ENCODE measurements around the gene HM13.
"Not testable (repeated sequence)": the region's sequence is repeated elsewhere in the genome, so short reads cannot be mapped to it uniquely, and the experiment has no call there.

Gene HM13

DNA sequence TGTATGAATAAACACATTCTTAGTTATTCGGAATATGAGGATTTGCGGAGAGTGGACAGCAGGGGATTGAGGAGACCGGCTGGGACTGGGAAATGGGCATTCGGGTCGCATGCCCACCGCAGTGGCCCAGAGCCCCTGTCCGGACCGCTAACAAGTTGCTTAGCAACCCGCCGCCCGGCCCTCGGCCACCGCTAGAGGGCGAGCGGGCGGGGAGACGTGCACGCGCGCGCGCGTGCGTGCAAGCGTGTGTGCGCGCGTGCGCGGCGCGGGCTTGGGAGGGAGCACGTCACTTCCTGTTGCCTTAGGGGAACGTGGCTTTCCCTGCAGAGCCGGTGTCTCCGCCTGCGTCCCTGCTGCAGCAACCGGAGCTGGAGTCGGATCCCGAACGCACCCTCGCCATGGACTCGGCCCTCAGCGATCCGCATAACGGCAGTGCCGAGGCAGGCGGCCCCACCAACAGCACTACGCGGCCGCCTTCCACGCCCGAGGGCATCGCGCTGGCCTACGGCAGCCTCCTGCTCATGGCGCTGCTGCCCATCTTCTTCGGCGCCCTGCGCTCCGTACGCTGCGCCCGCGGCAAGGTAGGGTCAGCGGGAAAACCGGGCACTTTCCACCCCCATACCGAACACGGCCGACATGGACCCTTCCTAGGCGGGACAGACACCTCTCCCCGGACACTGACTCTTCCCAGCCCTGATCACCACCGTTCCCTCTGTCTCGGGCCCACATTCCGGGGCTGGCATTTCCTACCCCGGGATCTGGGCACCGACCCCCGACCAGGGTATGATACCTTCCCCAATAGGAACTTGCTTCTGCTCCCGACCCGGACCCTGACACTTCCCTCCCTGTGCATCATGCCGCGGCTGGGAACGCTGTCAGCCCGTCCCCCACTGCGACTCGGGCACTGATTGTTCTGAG, at the start of gene HM13:
HM13 (plus strand) TSS at position 289 of the 918 bp plus-strand sequence; CDS start at position 399, 110 bp downstream.
- DNase-seq = peak; percentile 83

DNA sequence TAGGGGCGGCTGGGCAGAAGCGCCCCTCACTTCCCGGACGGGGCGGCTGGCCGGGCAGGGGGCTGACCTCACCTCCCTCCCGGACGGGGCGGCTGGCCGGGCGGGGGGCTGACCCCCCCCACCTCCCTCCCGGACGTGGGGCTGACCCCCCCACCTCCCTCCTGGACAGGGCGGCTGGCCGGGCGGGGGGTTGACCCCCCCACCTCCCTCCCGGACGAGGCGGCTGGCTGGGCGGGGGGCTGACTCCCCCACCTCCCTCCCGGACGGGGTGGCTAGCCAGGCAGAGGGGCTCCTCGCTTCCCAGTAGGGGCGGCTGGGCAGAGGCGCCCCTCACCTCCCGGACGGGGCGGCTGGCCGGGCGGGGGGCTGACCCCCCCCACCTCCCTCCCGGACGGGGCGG, 43.3 kb upstream of the HM13 start:
- not testable (repeated sequence) for DNase-seq

- DNase-seq = no peak
Observed at GRCh38 chr20:31472395-31473330, 41.6 kb upstream of the HM13 start.

DNA sequence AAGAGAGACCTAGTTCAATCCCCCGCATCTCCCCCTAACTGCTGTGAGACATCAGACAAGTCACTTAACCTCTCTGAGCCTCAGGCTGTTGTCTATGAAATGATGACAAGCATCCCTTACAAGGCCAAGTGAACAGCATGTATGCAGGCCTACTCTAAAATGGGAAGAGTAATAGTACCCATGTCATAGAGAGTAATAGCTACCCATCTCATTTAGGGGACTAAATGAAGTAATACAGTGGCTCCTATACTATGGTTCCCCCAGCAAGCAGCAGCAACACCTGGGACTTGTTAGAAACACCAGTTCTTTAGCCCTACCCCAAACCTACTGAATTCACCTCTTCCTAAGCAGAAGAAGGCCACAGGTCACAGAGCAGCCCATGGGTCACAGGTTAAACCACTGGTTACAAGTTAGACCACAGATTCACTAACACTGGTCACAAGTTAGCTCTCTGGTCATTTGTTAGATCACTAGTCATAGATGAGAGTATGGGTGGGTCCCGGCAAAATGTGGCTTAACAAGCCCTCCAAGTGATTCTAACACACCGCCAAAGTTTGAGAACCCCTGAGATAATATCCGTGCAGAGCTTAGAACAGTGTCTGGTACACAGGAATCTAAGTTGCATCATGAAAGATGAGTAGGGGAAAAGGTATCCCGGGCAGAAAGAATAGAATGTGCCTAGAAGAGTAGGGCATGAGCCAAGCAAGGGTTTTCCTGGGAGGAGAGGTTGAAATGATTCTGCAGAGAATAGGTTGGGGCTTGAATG, 40.7 kb upstream of the HM13 start:
- DNase-seq = no peak

GRCh38 chr20:31474097-31474436, 40.2 kb upstream of the HM13 start:
- DNase-seq = no peak

DNA sequence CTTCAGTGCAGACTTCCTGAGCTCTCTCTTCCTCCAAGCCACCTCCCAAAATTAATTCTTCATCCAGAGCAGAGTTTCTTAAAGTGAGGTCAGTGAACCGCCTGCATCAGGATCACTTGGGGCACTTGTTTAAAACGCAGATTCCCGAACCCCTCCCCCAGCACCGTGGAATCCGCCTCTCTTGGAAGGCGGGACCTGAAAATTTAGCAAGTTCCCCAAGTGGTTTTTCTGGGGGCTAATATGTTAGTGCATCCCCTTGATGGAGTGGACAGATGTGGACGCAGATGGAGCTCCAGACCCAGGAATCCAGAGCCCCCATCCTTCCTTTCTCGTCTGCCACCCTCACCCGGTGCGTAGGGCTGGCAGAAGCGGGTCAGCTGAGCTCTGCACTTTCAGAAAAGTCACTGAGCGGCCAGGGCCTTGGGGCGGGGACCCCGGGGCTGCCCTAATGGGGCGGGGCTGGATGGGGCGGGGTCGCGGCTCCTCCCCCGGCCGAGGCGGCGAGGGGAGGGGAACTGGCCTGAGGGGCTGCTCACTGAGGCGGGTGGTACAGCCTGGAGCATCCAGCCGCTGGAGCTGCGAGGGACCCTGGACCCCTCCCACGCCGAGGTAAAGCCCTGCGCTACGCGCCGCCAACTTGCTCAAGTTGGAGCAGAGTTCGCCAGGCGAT, 39.3 kb upstream of the HM13 start, which contains the start of the genes DEFB124 and REM1:
DEFB124 (minus strand) TSS at position 370 of the 670 bp plus-strand sequence. CDS start 2,114 bp downstream, outside the sequence.
REM1 (plus strand) TSS at position 531 of the 670 bp plus-strand sequence. CDS start 1,158 bp downstream, outside the sequence.
- DNase-seq = no peak

GRCh38 chr20:31475472-31476293, 38.6 kb upstream of the HM13 start:
- no peak for DNase-seq

- no peak for DNase-seq
Observed at GRCh38 chr20:31476294-31476585, 38.0 kb upstream of the HM13 start.

- DNase-seq = no peak
Observed at GRCh38 chr20:31476643-31477215, 37.5 kb upstream of the HM13 start.

DNA sequence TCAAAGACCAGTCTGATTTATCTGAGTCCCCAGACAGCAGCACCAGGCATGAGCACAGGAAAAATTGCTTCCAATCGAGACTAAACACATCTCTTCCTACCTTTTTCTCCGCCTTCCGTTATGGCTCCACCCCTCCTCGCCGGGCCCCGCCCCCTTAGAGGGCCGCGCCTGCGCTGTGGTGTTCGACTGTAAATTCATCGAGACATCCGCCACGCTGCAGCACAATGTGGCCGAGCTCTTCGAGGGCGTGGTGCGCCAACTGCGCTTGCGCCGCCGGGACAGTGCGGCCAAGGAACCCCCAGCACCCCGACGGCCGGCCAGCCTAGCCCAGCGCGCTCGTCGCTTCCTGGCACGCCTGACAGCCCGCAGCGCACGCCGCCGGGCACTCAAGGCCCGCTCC, 30.2 kb upstream of the HM13 start:
- no peak for DNase-seq

DNA sequence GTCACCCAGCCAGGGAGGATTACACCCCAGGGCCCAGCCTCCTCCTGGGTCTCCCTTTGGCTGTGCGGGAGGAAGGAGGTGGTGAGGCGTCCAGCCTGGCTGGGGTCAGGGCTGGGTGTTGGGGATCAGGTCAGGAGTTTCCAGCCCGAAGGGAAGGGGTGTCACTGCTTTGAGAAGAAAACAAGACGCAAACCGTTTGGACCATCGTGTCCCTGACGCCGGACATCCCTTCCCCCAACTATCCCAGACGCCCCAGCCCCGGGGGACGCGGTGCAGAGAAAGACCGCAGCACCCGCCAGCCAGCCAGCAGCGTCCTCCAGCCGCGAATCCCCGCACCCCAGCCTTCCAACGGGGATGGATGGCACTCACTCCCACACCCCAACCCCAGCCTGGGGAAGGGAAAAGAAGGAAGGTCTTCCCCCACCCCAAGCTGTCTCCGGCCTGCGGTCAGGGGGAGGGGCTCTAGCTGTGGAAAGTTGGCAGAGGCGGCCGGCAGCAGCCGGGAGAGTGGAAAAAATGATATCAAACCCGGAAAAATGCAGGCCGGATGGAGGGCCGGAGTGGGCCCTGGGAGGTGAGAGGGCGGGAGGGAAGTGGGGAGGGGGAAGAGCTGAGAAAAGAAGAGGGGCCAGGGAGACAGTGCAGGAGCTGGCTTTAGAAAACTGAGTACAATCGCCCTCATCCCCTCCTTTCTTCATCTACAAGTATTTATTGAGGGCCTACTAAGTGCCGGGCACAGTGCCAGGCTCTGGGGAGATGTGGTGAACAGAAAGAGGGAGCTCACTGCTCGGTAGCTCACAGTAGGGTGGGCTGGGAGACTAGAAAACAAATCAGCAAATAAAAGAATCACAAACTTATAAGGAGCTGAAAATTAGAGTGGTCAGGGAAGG, 28.5 kb upstream of the HM13 start:
- DNase-seq = no peak

- DNase-seq = no peak
Observed at GRCh38 chr20:31488115-31488514, 26.1 kb upstream of the HM13 start.

- DNase-seq = no peak
Observed at GRCh38 chr20:31489152-31489551, 25.1 kb upstream of the HM13 start.

- DNase-seq = no peak
Observed at GRCh38 chr20:31490752-31491151, 23.5 kb upstream of the HM13 start.

DNA sequence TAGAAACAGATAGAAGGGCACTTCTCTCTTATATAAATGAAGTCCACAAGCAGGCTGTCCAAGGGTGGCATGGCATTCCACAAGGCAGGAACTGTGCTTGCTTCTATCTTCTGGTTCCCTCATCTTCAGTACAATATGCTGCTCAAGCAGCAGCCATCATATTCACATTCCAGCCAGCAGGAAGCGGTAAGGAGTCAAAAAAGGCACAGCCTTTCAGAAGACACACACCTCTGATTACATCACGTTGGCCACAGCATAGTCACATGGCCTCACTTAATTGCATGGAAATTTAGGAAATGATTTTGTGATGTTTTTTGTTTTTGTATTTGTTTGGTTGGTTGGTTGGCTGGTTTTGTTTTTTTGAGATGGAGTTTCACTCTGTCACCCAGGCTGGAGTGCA, 20.1 kb upstream of the HM13 start:
- no peak for DNase-seq

DNA sequence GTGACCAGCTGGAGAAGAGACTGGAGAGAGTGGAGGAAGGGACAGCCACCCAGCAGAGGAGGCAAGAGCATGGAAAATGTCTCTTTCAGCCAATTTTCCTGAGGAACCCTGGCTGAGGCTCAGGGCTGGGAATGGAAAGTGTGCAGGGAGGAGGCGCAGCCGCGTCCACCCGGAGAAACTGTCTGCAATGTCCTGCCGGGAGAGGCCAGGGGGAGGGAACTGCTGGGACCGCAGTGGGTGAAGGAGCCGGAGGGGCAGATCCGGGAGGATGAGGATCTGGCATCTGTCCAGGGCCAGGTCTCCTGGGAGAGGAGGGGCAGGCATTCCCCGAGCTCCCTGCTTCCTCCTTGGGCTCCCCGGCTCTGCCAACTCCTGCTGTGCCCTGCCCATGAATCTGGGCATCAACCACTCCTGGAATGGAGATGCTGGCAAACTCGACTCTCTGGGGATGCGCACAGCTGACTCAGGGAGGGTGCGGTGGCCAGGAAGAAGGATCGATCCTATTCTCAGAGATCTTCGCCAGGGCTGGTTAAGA, 17.4 kb upstream of the HM13 start:
- no peak for DNase-seq

DNA sequence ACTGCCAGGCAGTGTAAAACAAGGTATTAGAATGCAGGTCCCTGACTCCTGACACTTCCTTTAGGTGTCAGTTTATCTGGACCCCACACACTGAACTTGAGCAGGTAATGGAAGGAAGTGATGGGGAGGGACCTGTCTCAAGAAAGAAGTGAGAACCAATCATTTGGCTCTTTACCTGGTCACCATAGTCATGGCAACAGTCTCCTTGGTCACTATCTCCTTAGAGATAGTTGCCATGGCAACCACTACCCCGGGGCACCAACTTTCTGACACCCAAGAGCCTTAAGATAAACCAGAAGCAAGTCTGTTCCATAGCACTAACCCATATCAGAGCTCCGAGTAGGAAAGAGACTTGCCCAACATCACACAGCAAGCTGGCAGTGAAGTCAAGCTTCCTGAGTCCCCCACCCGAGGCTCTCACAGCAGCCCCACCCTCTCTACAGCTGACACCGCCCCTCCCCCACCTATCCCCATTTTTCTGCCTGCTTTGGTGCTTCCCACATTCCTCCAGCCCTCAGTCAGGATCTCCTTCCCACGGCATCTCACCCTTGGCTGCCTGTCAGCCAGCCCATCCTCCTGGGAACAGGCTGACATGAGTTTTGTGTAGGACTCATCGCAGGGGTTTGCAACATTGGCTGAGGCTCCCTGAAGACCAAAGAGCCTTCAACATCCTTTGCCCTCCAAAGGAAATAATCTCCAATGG, 16.3 kb upstream of the HM13 start:
- no peak for DNase-seq

- DNase-seq = no peak
Observed at GRCh38 chr20:31500527-31500926, 13.7 kb upstream of the HM13 start.

Data from amniotic stem cell (primary cell).